CD14-positive monocyte (primary cell): ENCODE data around the gene GLYATL1. TPM values are rescaled to one million over a fixed set of nuclear protein-coding genes. Genes with fewer than 3 reads are reported as not detected.

Source experiments
- DNase-seq, 3 donors: peaks; one replicate each; pipeline ENCODE4 v3.0.0-alpha.2; 2011 to 2022
- H2AFZ ChIP-seq: 2 replicates; pipeline ENCODE4 v1.6.0; 2012; ENCODE audit warnings: mild to moderate bottlenecking, low read depth, low read length, inconsistent platforms; ENCODE audit not compliant: insufficient read depth, poor library complexity, severe bottlenecking
- H3K27ac ChIP-seq, 2 donors: 1 replicate in 1 of 2; 2 replicates in 1 of 2; pipeline ENCODE4 v1.5.1; 2012 to 2013; ENCODE audit warnings: low read length in 2 of 2, control low read depth in 1 of 2, inconsistent platforms in 1 of 2, low read depth in 1 of 2, mild to moderate bottlenecking in 1 of 2
- H3K27me3 ChIP-seq, 2 donors: one replicate each; pipeline versions ENCODE4 v1.6.0 to v1.6.1; 2011 to 2013; ENCODE audit warnings: low read length in 2 of 2; ENCODE audit not compliant: control insufficient read depth in 2 of 2, insufficient read depth in 2 of 2
- H3K36me3 ChIP-seq, 2 donors: replicated peaks in 1 of 2; 1 replicate in 1 of 2; 2 replicates in 1 of 2; pipeline versions ENCODE4 v1.5.1 to v1.6.1; 2012 to 2013; ENCODE audit warnings: low read length in 2 of 2, control low read depth in 1 of 2, inconsistent platforms in 1 of 2, mild to moderate bottlenecking in 1 of 2; ENCODE audit not compliant: insufficient read depth in 2 of 2, control insufficient read depth in 1 of 2
- H3K4me1 ChIP-seq, 2 donors: 1 replicate in 1 of 2; 2 replicates in 1 of 2; pipeline versions ENCODE4 v1.5.1 to v1.6.1; 2012 to 2013; ENCODE audit warnings: low read length in 2 of 2, control low read depth in 1 of 2, inconsistent platforms in 1 of 2, mild to moderate bottlenecking in 1 of 2, moderate library complexity in 1 of 2; ENCODE audit not compliant: insufficient read depth in 2 of 2, control insufficient read depth in 1 of 2
- H3K4me2 ChIP-seq: replicated peaks from 2 replicates; pipeline ENCODE3; 2012; ENCODE audit warnings: low read length, moderate library complexity, mild to moderate bottlenecking; ENCODE audit not compliant: poor library complexity, severe bottlenecking; ENCODE audit errors: extremely low read depth
- H3K4me3 ChIP-seq, 3 experiments: fragments of 200-600 bp in 1 of 3; sonication (generic) in 1 of 3; replicated peaks in 1 of 3; 1 replicate in 2 of 3; 2 replicates in 1 of 3; pipeline ENCODE4 v1.5.1; 2011 to 2013; ENCODE audit warnings: low read length in 3 of 3, mild to moderate bottlenecking in 3 of 3, control low read depth in 2 of 3, low read depth in 2 of 3, inconsistent platforms in 1 of 3, moderate library complexity in 1 of 3
- H3K79me2 ChIP-seq: 2 replicates; pipeline ENCODE4 v1.6.0; 2012; ENCODE audit warnings: mild to moderate bottlenecking, control low read depth, inconsistent platforms, low read length, moderate library complexity; ENCODE audit not compliant: insufficient read depth
- H3K9ac ChIP-seq: 2 replicates; pipeline ENCODE4 v1.6.0; 2017; ENCODE audit warnings: low read length, mild to moderate bottlenecking; ENCODE audit not compliant: insufficient read depth, poor library complexity, severe bottlenecking
- H3K9me3 ChIP-seq, 2 donors: replicated peaks in 1 of 2; 1 replicate in 1 of 2; 2 replicates in 1 of 2; pipeline versions ENCODE4 v1.5.1 to v1.6.1; 2012 to 2013; ENCODE audit warnings: low read length in 2 of 2, control low read depth in 1 of 2; ENCODE audit not compliant: control insufficient read depth in 1 of 2, insufficient read depth in 1 of 2
- H4K20me1 ChIP-seq: 2 replicates; pipeline ENCODE4 v1.6.0; 2012; ENCODE audit warnings: mild to moderate bottlenecking, low read length, control low read depth, moderate library complexity; ENCODE audit not compliant: insufficient read depth
- H3K27ac Mint-ChIP-seq, 7 donors: one replicate each; pipeline ENCODE4 v1.8.0; 2020; ENCODE audit warnings: mild to moderate bottlenecking in 7 of 7, mixed read lengths in 7 of 7, moderate library complexity in 6 of 7, inconsistent platforms in 2 of 7
- H3K27me3 Mint-ChIP-seq, 3 donors: one replicate each; pipeline ENCODE4 v1.8.0; 2021 to 2022; ENCODE audit warnings: low read depth in 3 of 3, mild to moderate bottlenecking in 3 of 3, mixed read lengths in 3 of 3, moderate library complexity in 3 of 3, inconsistent platforms in 1 of 3
- H3K36me3 Mint-ChIP-seq, 2 donors: one replicate each; pipeline ENCODE4 v1.8.0; 2020; ENCODE audit warnings: mixed read lengths in 2 of 2, inconsistent platforms in 1 of 2, mild to moderate bottlenecking in 1 of 2
- H3K4me1 Mint-ChIP-seq: one replicate; pipeline ENCODE4 v1.8.0; 2020; ENCODE audit warnings: mild to moderate bottlenecking, mixed read lengths
- H3K4me3 Mint-ChIP-seq, 2 donors: one replicate each; pipeline ENCODE4 v1.8.0; 2020; ENCODE audit warnings: mild to moderate bottlenecking in 2 of 2, mixed read lengths in 2 of 2, moderate library complexity in 1 of 2
- H3K9me3 Mint-ChIP-seq, 7 donors: one replicate each; pipeline ENCODE4 v1.8.0; 2020 to 2022; ENCODE audit warnings: mixed read lengths in 7 of 7, mild to moderate bottlenecking in 6 of 7, moderate library complexity in 6 of 7, inconsistent platforms in 2 of 7
- CTCF ChIP-seq: fragments of 200-600 bp; IDR thresholded peaks from one replicate; pipeline ENCODE4 v1.8.0; 2022; ENCODE audit warnings: antibody characterized with exemption, mild to moderate bottlenecking
- WGBS: methylation state at CpG from one replicate; pipeline ENCODE4 v1.1.5; 2013; ENCODE audit warnings: missing lambda C conversion rate; ENCODE audit not compliant: insufficient coverage; 5-methylcytosine and 5-hydroxymethylcytosine counted together
- intact Hi-C, 2 donors: fragments of 100-400 bp; cut with micrococcal nuclease; formaldehyde crosslinking; loops; one replicate each; pipeline versions ENCODE4 v1.15.0 to v1.15.1; 2023
- polyA plus RNA-seq, 3 donors: library from polyadenylated mRNA; depleted of rRNA in 1 of 3; unstranded in 2 of 3; stranded (reverse) in 1 of 3; fragments of 300-500 nt in 2 of 3; fragments of >200 nt in 1 of 3; fragmentation: Illumina TruSeq in 2 of 3; gene quantifications; 1 replicate in 2 of 3; 2 replicates in 1 of 3; pipeline ENCODE4 v1.2.3, GENCODE V29; 2012 to 2021

The GLYATL1 gene
- polyA plus RNA-seq, 3 donors, result not detected

DNA sequence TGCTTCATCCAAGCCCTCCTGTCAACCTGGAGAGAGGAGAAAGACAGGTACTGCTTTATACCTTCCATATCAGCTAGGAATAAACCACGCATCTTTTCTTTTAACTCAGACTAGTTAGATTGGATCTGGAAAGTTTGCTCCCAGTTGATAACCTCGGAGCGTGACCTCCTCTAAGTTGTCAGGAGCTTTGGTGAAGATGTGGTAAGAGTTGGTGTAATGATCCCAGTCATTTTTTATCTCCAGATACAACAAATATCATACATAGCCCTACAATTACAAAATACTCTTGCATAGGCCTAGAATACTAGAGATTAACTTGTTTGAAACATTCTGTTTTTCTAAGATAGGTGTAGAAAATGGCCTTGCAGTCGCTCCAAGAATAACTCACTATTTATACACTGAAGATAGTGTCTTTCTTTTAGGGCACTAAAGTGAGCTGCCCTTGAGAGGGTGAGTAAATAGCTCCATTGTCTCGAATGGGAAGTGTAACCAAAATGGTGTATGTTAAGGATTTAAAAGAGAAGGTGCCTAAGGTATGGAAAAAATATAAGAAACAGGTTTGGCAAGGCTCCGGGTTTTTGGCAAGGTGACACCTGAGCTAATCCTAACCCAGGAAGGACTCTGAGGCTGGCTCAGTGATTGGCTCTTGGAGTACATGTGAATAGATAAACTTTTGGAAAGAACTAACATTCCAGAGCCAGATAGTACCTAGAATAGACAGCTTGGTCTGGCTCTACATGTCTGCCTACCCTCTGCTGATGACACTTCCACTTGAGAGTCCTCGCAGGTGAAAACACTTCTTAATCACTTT is 59.4 kb downstream of the GLYATL1 start:
- Histone ChIP-seq H2AFZ (no peak overlapping the region), H3K27ac (peak overlapping the region in 1 of 2 donors; percentile 49), H3K79me2 (no peaks in the 10 kb centered on the region), H3K9me3 (no peaks in the 10 kb centered on the region), H4K20me1 (no peaks in the 10 kb centered on the region), H3K4me2 (no peak overlapping the region), H3K27me3 (no peaks in the 10 kb centered on the region), H3K36me3 (no peaks in the 10 kb centered on the region), H3K9ac (no peak overlapping the region), H3K4me3 (no peak overlapping the region), H3K4me1 (peaks cover 15 to 16% of the 10 kb centered on the region in 2 donors)
- H3K9me3 Mint-ChIP-seq, result peaks cover 0 to 1% (median 0%) of the 10 kb centered on the region in 7 donors
- peaks cover 18% of the 10 kb centered on the region for H3K4me1 Mint-ChIP-seq
- no peak for TF ChIP-seq CTCF
- H3K4me3 Mint-ChIP-seq, result no peak overlapping the region
- H3K27ac Mint-ChIP-seq, result peak overlapping the region in 5 of 7 donors; percentile 62 to 88 (median 69)
- no peaks in the 10 kb centered on the region for H3K36me3 Mint-ChIP-seq
- DNase-seq, result no peak
- peaks cover 0 to 2% (median 0%) of the 10 kb centered on the region in 3 donors for H3K27me3 Mint-ChIP-seq
- intact Hi-C loops, result no loop called here
- 100% methylated on average over 2 of the region's 7 CpGs for WGBS

- Histone ChIP-seq H3K9me3 (no peaks in the 10 kb centered on the region), H4K20me1 (no peaks in the 10 kb centered on the region), H3K27ac (peak overlapping the region in 1 of 2 donors; percentile 49), H3K79me2 (no peaks in the 10 kb centered on the region), H3K9ac (no peak overlapping the region), H3K4me1 (peaks cover 15 to 16% of the 10 kb centered on the region in 2 donors), H3K4me2 (no peak overlapping the region), H3K4me3 (no peak overlapping the region), H2AFZ (no peak overlapping the region), H3K27me3 (no peaks in the 10 kb centered on the region), H3K36me3 (no peaks in the 10 kb centered on the region)
- DNase-seq, result peak; percentile 71 to 83 (median 82)
- H3K4me3 Mint-ChIP-seq, result no peak overlapping the region
- intact Hi-C loops, result no loop called here
- H3K4me1 Mint-ChIP-seq, result peaks cover 18% of the 10 kb centered on the region
- 13% methylated on average over 1 of the region's 1 CpG for WGBS
- TF ChIP-seq CTCF, result no peak
- H3K27me3 Mint-ChIP-seq, result peaks cover 0 to 2% (median 0%) of the 10 kb centered on the region in 3 donors
- peak overlapping the region; percentile 68 to 90 (median 83) for H3K27ac Mint-ChIP-seq
- H3K36me3 Mint-ChIP-seq, result no peaks in the 10 kb centered on the region
- H3K9me3 Mint-ChIP-seq, result peaks cover 0 to 1% (median 0%) of the 10 kb centered on the region in 7 donors
Measured at GRCh38 chr11:58999291-58999680, 60.0 kb downstream of the GLYATL1 start.
